Keratinocyte (primary cell): ENCODE data around the gene ANO3.

Experiments
- EZH2 ChIP-seq: IDR thresholded peaks from one replicate; pipeline ENCODE4 v1.6.1; 2012; ENCODE audit warnings: inconsistent platforms, mild to moderate bottlenecking, low read length, moderate library complexity
- TF ChIP-seq, protein P1 (sequence below), 3 experiments: IDR thresholded peaks in 1 of 3; conservative IDR thresholded peaks in 1 of 3; optimal IDR thresholded peaks in 1 of 3; 2 replicates in 2 of 3; 3 replicates in 1 of 3; pipeline versions ENCODE3 to v1.5.1; 2011; ENCODE audit warnings: low read length in 3 of 3, mild to moderate bottlenecking in 3 of 3, moderate library complexity in 2 of 3, control low read depth in 1 of 3, inconsistent platforms in 1 of 3; ENCODE audit not compliant: insufficient read depth in 2 of 3; ENCODE audit errors: extremely low read depth in 1 of 3

DNA sequence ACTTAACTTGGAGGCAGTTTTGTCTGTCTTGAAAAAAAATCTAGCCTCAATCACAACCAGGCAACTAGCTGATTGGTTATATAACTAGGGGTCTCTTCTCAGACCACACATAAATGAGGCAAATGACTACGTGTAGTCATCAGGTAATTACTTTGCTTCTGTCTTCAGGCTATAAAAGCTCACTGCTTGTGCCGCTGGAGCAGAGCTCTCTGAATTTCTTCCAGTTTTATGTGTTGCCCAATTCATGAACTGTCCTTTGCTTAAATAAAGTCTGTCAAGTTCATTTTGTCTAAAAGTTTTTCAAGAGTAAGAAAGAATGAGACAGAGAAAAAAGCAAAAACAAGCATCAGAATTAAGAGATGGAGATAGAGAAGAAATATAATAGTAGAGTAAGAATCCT lies 146.8 kb downstream of the ANO3 start:
- TF ChIP-seq, protein P1, sequence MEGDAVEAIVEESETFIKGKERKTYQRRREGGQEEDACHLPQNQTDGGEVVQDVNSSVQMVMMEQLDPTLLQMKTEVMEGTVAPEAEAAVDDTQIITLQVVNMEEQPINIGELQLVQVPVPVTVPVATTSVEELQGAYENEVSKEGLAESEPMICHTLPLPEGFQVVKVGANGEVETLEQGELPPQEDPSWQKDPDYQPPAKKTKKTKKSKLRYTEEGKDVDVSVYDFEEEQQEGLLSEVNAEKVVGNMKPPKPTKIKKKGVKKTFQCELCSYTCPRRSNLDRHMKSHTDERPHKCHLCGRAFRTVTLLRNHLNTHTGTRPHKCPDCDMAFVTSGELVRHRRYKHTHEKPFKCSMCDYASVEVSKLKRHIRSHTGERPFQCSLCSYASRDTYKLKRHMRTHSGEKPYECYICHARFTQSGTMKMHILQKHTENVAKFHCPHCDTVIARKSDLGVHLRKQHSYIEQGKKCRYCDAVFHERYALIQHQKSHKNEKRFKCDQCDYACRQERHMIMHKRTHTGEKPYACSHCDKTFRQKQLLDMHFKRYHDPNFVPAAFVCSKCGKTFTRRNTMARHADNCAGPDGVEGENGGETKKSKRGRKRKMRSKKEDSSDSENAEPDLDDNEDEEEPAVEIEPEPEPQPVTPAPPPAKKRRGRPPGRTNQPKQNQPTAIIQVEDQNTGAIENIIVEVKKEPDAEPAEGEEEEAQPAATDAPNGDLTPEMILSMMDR (optimal IDR thresholded peaks at IDR 0.05 in 1 of 3, IDR thresholded peaks at IDR 0.05 in 1 of 3, conservative IDR thresholded peaks at IDR 0.05 in 1 of 3; ENCODE audit: extremely low read depth in 1 of 3, insufficient read depth in 2 of 3, low read length in 3 of 3): no peak
- TF ChIP-seq EZH2: no peak
